Body of pancreas (tissue), 4 donors: ENCODE results near the gene PRPF18.

ENCODE experiments used
- CTCF ChIP-seq, 7 experiments: fragments of 450-650 bp in 4 of 7; fragments of 200-600 bp in 3 of 7; sonication (generic) in 3 of 7; IDR thresholded peaks; one replicate each; pipeline ENCODE4 v1.5.1; 2016 to 2019; ENCODE audit warnings: antibody characterized with exemption in 7 of 7
- POLR2A ChIP-seq, 3 donors: fragments of 450-650 bp; IDR thresholded peaks; one replicate each; pipeline ENCODE4 v1.6.1; 2016; ENCODE audit warnings: antibody characterized with exemption in 3 of 3, mild to moderate bottlenecking in 2 of 3

- TF ChIP-seq CTCF (IDR thresholded peaks at IDR 0.05) (no peak), POLR2A (IDR thresholded peaks at IDR 0.05) (no peak)
These were observed 55.5 kb downstream of the PRPF18 start for GRCh38 chr10:13642293-13642692.
